ENCODE results near the gene PEX6. TPM values are rescaled to one million over a fixed set of nuclear protein-coding genes. Genes with fewer than 3 reads are reported as not detected.

Gene PEX6
- total and polyA plus RNA-seq, 2 of the 13 experiments (the other 11 are each of a cell fraction or from before 2014, with no cell fraction given): 5.1 to 6.7 TPM

- no peak overlapping the region for H3K4me2 ChIP-seq (ENCODE audit: low read depth, low read length)
- no peak for DNase-seq (ENCODE audit: low spot score)
- peaks cover 27% of the 10 kb centered on the region for H3K4me1 ChIP-seq (ENCODE audit: insufficient read depth, low read length)
- H3K27ac ChIP-seq (ENCODE audit: extremely low read length, insufficient read depth, low read length): no peak overlapping the region
- H3K9me3 ChIP-seq (ENCODE audit: low read length): no peaks in the 10 kb centered on the region
- FAIRE-seq: no peak
- no peak for ATAC-seq
- no peak for TF ChIP-seq HOXA7 (CRISPR knock-in tag; IDR thresholded peaks at IDR 0.05)
- TF ChIP-seq, protein P1, sequence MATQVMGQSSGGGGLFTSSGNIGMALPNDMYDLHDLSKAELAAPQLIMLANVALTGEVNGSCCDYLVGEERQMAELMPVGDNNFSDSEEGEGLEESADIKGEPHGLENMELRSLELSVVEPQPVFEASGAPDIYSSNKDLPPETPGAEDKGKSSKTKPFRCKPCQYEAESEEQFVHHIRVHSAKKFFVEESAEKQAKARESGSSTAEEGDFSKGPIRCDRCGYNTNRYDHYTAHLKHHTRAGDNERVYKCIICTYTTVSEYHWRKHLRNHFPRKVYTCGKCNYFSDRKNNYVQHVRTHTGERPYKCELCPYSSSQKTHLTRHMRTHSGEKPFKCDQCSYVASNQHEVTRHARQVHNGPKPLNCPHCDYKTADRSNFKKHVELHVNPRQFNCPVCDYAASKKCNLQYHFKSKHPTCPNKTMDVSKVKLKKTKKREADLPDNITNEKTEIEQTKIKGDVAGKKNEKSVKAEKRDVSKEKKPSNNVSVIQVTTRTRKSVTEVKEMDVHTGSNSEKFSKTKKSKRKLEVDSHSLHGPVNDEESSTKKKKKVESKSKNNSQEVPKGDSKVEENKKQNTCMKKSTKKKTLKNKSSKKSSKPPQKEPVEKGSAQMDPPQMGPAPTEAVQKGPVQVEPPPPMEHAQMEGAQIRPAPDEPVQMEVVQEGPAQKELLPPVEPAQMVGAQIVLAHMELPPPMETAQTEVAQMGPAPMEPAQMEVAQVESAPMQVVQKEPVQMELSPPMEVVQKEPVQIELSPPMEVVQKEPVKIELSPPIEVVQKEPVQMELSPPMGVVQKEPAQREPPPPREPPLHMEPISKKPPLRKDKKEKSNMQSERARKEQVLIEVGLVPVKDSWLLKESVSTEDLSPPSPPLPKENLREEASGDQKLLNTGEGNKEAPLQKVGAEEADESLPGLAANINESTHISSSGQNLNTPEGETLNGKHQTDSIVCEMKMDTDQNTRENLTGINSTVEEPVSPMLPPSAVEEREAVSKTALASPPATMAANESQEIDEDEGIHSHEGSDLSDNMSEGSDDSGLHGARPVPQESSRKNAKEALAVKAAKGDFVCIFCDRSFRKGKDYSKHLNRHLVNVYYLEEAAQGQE (IDR thresholded peaks at IDR 0.05; ENCODE audit: borderline replicate concordance in 1 of 2, low read depth in 1 of 2, low read length in 2 of 2): no peak
- no peak for TF ChIP-seq TCF7 (IDR thresholded peaks at IDR 0.05; ENCODE audit: low read depth)
- TF ChIP-seq ELK4 (CRISPR knock-in tag; IDR thresholded peaks at IDR 0.05; ENCODE audit: borderline replicate concordance): no peak
- TF ChIP-seq RORA (CRISPR knock-in tag; IDR thresholded peaks at IDR 0.05): no peak
- TF ChIP-seq, protein P2, sequence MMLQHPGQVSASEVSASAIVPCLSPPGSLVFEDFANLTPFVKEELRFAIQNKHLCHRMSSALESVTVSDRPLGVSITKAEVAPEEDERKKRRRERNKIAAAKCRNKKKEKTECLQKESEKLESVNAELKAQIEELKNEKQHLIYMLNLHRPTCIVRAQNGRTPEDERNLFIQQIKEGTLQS (CRISPR knock-in tag; IDR thresholded peaks at IDR 0.05): no peak
- no peak for TF ChIP-seq TEAD3 (CRISPR knock-in tag; optimal IDR thresholded peaks at IDR 0.05; ENCODE audit: borderline replicate concordance)
- no peak for TF ChIP-seq YEATS4 (CRISPR knock-in tag; IDR thresholded peaks at IDR 0.05; ENCODE audit: borderline replicate concordance)
- TF ChIP-seq HMGA1 (CRISPR knock-in tag; conservative IDR thresholded peaks at IDR 0.05): no peak
- TF ChIP-seq SMAD3 (CRISPR knock-in tag; IDR thresholded peaks at IDR 0.05): no peak
- TF ChIP-seq SOX6 (IDR thresholded peaks at IDR 0.05): no peak
- TF ChIP-seq SOX6 (CRISPR knock-in tag; IDR thresholded peaks at IDR 0.05): no peak
- intact Hi-C loops (cut with micrococcal nuclease; ENCODE audit: unreplicated experiment) (no loop called here), in situ Hi-C loops (cut with HindIII; ENCODE audit: extremely low pct_ligation_motif_present, low pct_unique_long_range_greater_than_20kb) (no loop called here)
- WGBS (ENCODE audit: low lambda C conversion rate): 95% methylated on average over 5 of the region's 5 CpGs
- POLR2A ChIA-PET: no interaction called here
- no peak overlapping the region for H2AFZ ChIP-seq (ENCODE audit: low read length)
- CTCF ChIA-PET (ENCODE audit: low intra/inter-chr PET ratio, low total read pairs): no interaction called here
- H3K27me3 ChIP-seq (ENCODE audit: control insufficient read depth in 1 of 2, insufficient read depth in 2 of 2, low read length in 2 of 2): no peaks in the 10 kb centered on the region
- no TSS peak for BruUV-seq (replicated peaks)
- H3K79me2 ChIP-seq (ENCODE audit: insufficient read depth, low read length): peaks cover 22% of the 10 kb centered on the region
- H3K9ac ChIP-seq (ENCODE audit: insufficient read depth, low read depth, low read length): no peak overlapping the region
- H3K36me3 ChIP-seq (replicated peaks in 1 of 2; ENCODE audit: control insufficient read depth in 1 of 2, insufficient read depth in 2 of 2, low read length in 2 of 2): peaks cover 9 to 27% of the 10 kb centered on the region in 2 experiments
- H4K20me1 ChIP-seq (ENCODE audit: insufficient read depth, low read length): no peaks in the 10 kb centered on the region
- no peak overlapping the region for H3K4me3 ChIP-seq (replicated peaks in 1 of 3; ENCODE audit: insufficient read depth in 1 of 3, low read depth in 2 of 3, low read length in 3 of 3)
Measured at GRCh38 chr6:42989923-42990322, 10.9 kb upstream of the PEX6 start.

Data from HepG2 (cell line).